NOMO-1 treated with DMSO at 0.1 percent for 48 hours (cell line): ENCODE measurements around the gene SNTG2.

Experiments used
- DNase-seq: peaks from one replicate; lab custom pipeline; 2025; ENCODE audit not compliant: unreplicated experiment; lab: John Stamatoyannopoulos, UW

SNTG2 gene

GRCh38 chr2:1136846-1137245, 186.2 kb downstream of the SNTG2 start:
- no peak for DNase-seq

GRCh38 chr2:1137264-1137663, 186.6 kb downstream of the SNTG2 start:
- DNase-seq = no peak

GRCh38 chr2:1137913-1138391, 187.3 kb downstream of the SNTG2 start:
- no peak for DNase-seq

- no peak for DNase-seq
These were observed 189.8 kb downstream of the SNTG2 start for GRCh38 chr2:1140389-1141003.

- DNase-seq = no peak
These were observed 190.4 kb downstream of the SNTG2 start for GRCh38 chr2:1141079-1141478.

GRCh38 chr2:1143129-1143528, 192.5 kb downstream of the SNTG2 start:
- DNase-seq = no peak

GRCh38 chr2:1147873-1148612, 197.4 kb downstream of the SNTG2 start:
- no peak for DNase-seq

GRCh38 chr2:1150724-1151511, 200.3 kb downstream of the SNTG2 start:
- no peak for DNase-seq

GRCh38 chr2:1152375-1152774, 201.7 kb downstream of the SNTG2 start:
- DNase-seq = no peak

GRCh38 chr2:1153920-1154319, 203.3 kb downstream of the SNTG2 start:
- no peak for DNase-seq

- DNase-seq = no peak
These were observed 204.3 kb downstream of the SNTG2 start for GRCh38 chr2:1154710-1155594.

- no peak for DNase-seq
These were observed 205.4 kb downstream of the SNTG2 start for GRCh38 chr2:1156059-1156458.

- no peak for DNase-seq
These were observed 205.9 kb downstream of the SNTG2 start for GRCh38 chr2:1156531-1156930.

- DNase-seq = no peak
These were observed 206.5 kb downstream of the SNTG2 start for GRCh38 chr2:1157107-1157506.

GRCh38 chr2:1159013-1159412, 208.4 kb downstream of the SNTG2 start:
- no peak for DNase-seq

- DNase-seq = no peak
These were observed 211.6 kb downstream of the SNTG2 start for GRCh38 chr2:1162246-1162645.

- DNase-seq = no peak
These were observed 212.3 kb downstream of the SNTG2 start for GRCh38 chr2:1162768-1163584.

GRCh38 chr2:1166976-1167375, 216.3 kb downstream of the SNTG2 start:
- no peak for DNase-seq

GRCh38 chr2:1168846-1169245, 218.2 kb downstream of the SNTG2 start:
- DNase-seq = no peak
